SW 1271 (cell line): ENCODE data around the gene ARHGEF33.

ENCODE experiments used
- DNase-seq, 2 experiments: peaks; one replicate each; lab custom pipeline; 2025; lab: John Stamatoyannopoulos, UW

Gene ARHGEF33

DNA sequence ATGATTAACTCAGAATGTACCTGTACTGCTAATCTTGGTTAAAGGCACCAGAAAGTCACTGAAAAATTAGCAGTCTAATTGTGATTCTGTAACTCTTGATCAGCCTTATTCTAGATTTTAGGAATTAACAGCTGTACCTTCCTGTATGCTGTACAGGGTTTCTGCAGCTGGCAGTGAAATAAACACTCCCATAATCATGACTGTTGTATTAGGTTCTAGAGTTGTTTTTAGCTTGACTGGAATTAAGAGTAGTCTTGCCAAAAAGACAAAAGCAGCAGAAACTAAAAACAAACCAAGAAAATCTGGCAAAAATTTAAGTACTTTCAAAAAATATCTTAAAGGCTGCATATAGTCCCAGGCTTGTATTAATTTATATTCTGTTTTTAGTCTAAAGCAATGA is 127.7 kb downstream of the ARHGEF33 start:
- no peak for DNase-seq

DNA sequence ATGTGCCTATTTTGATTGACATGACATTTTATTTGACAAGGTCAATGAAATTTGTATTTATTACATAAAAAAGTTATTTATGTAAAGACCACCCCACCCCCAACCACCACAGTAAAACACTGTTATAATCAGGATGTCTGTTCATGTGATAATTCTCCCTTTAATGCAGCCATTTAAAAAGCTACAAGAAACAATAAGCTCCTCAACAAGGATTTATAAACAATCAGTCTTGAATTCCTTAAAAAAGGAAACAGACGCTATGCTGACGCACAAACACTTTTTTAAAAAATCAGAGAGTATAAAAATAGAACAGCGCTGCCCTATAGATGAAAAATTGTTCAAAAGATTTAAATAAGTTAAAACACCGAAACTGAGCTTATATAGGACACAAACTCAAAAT is 129.0 kb downstream of the ARHGEF33 start:
- DNase-seq: no peak

DNA sequence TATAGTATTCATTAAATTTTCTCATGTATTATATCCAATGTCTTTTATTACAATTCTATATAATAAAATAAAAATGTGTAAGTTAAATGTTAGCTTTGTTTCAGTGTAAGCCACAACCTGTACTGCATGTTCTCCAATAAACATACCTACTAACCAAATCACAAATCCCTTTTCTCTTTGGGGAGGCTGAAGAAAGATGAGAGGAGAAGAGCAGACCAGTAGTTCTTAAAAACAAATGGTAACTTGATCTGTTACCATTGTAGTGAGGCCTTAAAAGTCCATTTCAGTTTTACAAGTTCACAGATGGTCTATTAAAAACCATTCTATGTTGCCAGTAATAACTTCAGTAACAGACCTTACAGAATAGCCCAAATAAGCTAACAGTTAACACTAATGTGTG is 130.7 kb downstream of the ARHGEF33 start:
- DNase-seq: no peak

DNA sequence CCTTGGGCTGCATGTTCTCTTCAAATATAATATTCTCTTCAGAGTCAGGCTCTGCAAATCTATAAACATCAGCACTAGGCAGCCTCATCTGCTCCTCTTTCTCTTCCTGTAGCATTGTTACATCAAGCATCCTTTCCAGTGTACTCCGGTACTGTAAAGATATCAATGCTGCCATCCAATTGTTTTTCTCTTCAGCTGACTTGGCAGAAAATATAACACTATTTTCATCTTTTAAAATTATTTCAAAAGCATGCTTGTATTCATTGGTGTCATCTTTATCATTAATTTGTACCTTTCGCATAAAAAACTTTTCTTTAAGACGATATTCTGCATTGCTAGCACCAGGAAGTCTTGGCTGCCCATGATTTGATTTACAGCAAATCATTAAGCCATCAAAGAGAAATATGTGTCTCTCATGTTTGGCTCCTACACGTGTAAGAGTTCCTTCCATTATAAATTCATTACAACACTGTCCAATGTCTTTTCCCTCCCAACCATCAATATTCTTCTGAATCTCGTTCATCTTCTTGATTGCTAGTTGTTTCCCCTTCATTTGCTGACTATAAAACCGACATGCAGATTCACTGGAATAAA is 133.1 kb downstream of the ARHGEF33 start:
- DNase-seq: no peak

DNA sequence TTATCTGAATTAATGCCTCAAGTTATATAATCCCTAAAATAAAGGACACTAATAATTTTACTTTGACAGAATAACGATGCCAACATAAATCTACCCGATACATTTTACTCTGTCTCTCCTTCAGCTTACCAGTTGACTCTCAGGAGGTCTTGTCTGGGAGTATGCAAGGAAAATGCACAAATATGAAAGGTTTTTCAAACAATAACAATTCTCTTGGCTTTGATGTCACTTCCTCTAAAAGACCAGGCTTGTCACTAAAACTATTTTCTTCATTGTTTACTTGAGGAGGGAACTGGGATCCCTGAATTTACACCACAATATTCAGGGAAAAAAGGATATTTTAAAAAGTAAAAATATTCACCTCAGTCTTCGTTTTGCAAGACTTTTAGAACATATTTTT is 134.0 kb downstream of the ARHGEF33 start:
- no peak for DNase-seq

DNA sequence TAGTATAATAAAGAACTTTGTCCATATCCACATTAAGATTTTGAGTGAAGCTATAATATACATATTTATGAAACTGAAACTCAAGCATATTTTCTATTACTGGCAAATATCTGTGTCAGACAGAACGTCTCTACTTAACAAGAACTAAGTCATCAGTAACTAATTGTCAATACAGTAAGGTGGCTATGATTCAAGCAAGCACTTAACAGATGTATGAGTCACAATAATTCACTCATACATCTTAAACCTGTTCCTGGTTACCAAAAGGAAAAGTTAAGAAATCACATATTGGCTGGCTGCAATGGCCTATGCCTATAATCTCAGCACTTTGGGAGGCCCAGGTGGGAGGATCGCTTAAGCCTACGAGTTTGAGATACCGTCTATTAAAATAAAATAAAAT is 135.2 kb downstream of the ARHGEF33 start:
- no peak for DNase-seq
